IMR-90 (cell line): ENCODE data around the gene VDR. TPM values are rescaled to one million over a fixed set of nuclear protein-coding genes. Genes with fewer than 3 reads are reported as not detected.

Experiments used
- ATAC-seq: fragments of 200-7000 bp; cut with Tn5 transposase; 2 replicates; pipeline ENCODE4 v1.9.1; 2020; ENCODE audit warnings: low read depth, mild to moderate bottlenecking, moderate library complexity
- BruUV-seq: library from RNA; stranded (reverse); fragments of 400-500 nt; replicated peaks from 2 replicates; lab custom pipeline; 2021; lab: Mats Ljungman, UMichigan
- CTCF ChIA-PET: fragments of 300-600 bp; formaldehyde crosslinking; extraction: SDS; loops from one replicate; lab custom pipeline; 2021; ENCODE audit warnings: antibody characterized with exemption; lab: Yijun Ruan, JAX
- POLR2A ChIA-PET: fragments of 300-600 bp; sonication (Branson Sonifier 250); formaldehyde crosslinking; loops from one replicate; lab custom pipeline; 2022; ENCODE audit warnings: antibody characterized with exemption; ENCODE audit not compliant: unreplicated experiment; lab: Charles Lee
- DNase-seq: peaks from one replicate; pipeline ENCODE4 v3.0.0; 2013
- H2AFZ ChIP-seq: replicated peaks from 2 replicates; pipeline ENCODE3; 2013; ENCODE audit warnings: low read length, mild to moderate bottlenecking; ENCODE audit not compliant: poor library complexity
- H2AK5ac ChIP-seq: 2 replicates; pipeline ENCODE4 v1.6.1; 2013; ENCODE audit warnings: low read depth, low read length, inconsistent platforms
- H2AK9ac ChIP-seq: replicated peaks from 2 replicates; pipeline ENCODE3; 2013; ENCODE audit warnings: mild to moderate bottlenecking, low read depth, low read length, moderate library complexity; ENCODE audit not compliant: poor library complexity
- H2BK120ac ChIP-seq: 2 replicates; pipeline ENCODE4 v1.6.1; 2013; ENCODE audit warnings: low read depth, low read length, inconsistent platforms
- H2BK15ac ChIP-seq: 3 replicates; pipeline ENCODE4 v1.6.1; 2013; ENCODE audit warnings: low read depth, low read length, inconsistent platforms
- H2BK20ac ChIP-seq: 2 replicates; pipeline ENCODE4 v1.6.1; 2013; ENCODE audit warnings: low read depth, mild to moderate bottlenecking, inconsistent platforms, low read length, moderate library complexity
- H2BK5ac ChIP-seq: 2 replicates; pipeline ENCODE4 v1.6.1; 2013; ENCODE audit warnings: mild to moderate bottlenecking, low read depth, low read length, inconsistent platforms; ENCODE audit not compliant: poor library complexity, severe bottlenecking
- H3K14ac ChIP-seq: replicated peaks from 2 replicates; pipeline ENCODE4 v1.6.1; 2013; ENCODE audit warnings: low read depth, low read length, inconsistent platforms
- H3K18ac ChIP-seq: 2 replicates; pipeline ENCODE4 v1.6.1; 2013; ENCODE audit warnings: low read depth, low read length, control low read depth
- H3K23ac ChIP-seq: 2 replicates; pipeline ENCODE4 v1.6.1; 2013; ENCODE audit warnings: low read depth, low read length, inconsistent platforms
- H3K27ac ChIP-seq: 2 replicates; pipeline ENCODE4 v1.5.1; 2013; ENCODE audit warnings: mild to moderate bottlenecking, control low read depth, low read length; ENCODE audit not compliant: insufficient read depth
- H3K27me3 ChIP-seq: 2 replicates; pipeline ENCODE4 v1.6.1; 2013; ENCODE audit warnings: low read length; ENCODE audit not compliant: control insufficient read depth, insufficient read depth
- H3K36me3 ChIP-seq: 2 replicates; pipeline ENCODE4 v1.6.1; 2013; ENCODE audit warnings: low read length, mixed read lengths; ENCODE audit not compliant: control insufficient read depth, insufficient read depth
- H3K4ac ChIP-seq: 2 replicates; pipeline ENCODE4 v1.6.1; 2013; ENCODE audit warnings: low read depth, low read length, inconsistent platforms
- H3K4me1 ChIP-seq: 2 replicates; pipeline ENCODE4 v1.6.1; 2013; ENCODE audit warnings: low read length, mixed read lengths; ENCODE audit not compliant: control insufficient read depth, insufficient read depth
- H3K4me2 ChIP-seq: 2 replicates; pipeline ENCODE4 v1.6.1; 2013; ENCODE audit warnings: low read depth, mild to moderate bottlenecking, control low read depth, low read length, moderate library complexity
- H3K4me3 ChIP-seq: 2 replicates; pipeline ENCODE4 v1.5.1; 2013; ENCODE audit warnings: low read depth, mild to moderate bottlenecking, control low read depth, low read length, moderate library complexity; ENCODE audit not compliant: insufficient read depth
- H3K56ac ChIP-seq: 2 replicates; pipeline ENCODE4 v1.6.1; 2013; ENCODE audit warnings: low read length, inconsistent platforms; ENCODE audit not compliant: insufficient read depth; ENCODE audit errors: extremely low read depth
- H3K79me1 ChIP-seq, 2 experiments: 2 replicates each; pipeline ENCODE4 v1.6.1; 2013; ENCODE audit warnings: low read length in 2 of 2, inconsistent platforms in 1 of 2, low read depth in 1 of 2
- H3K9ac ChIP-seq: 2 replicates; pipeline ENCODE4 v1.6.1; 2013; ENCODE audit warnings: low read depth, low read length, control low read depth
- H3K9me1 ChIP-seq: 2 replicates; pipeline ENCODE4 v1.6.1; 2013; ENCODE audit warnings: low read length, inconsistent platforms; ENCODE audit not compliant: insufficient read depth
- H3K9me3 ChIP-seq: 2 replicates; pipeline ENCODE4 v1.6.1; 2013; ENCODE audit warnings: low read length; ENCODE audit not compliant: control insufficient read depth, insufficient read depth
- H4K20me1 ChIP-seq: 2 replicates; pipeline ENCODE4 v1.6.1; 2013; ENCODE audit warnings: low read length, inconsistent platforms; ENCODE audit not compliant: insufficient read depth
- H4K5ac ChIP-seq: 2 replicates; pipeline ENCODE4 v1.6.1; 2013; ENCODE audit warnings: mild to moderate bottlenecking, low read depth, low read length, control low read depth
- H4K8ac ChIP-seq, 2 experiments: 2 replicates each; pipeline ENCODE4 v1.6.1; 2013; ENCODE audit warnings: low read depth in 2 of 2, low read length in 2 of 2, control low read depth in 1 of 2, inconsistent platforms in 1 of 2
- H4K91ac ChIP-seq: 2 replicates; pipeline ENCODE4 v1.6.1; 2013; ENCODE audit warnings: low read depth, low read length, inconsistent platforms; ENCODE audit not compliant: insufficient read depth
- BHLHE40 ChIP-seq: fragments of 150-350 bp; IDR thresholded peaks from 2 replicates; pipeline ENCODE4 v1.6.1; 2016; ENCODE audit warnings: mild to moderate bottlenecking, low read depth, low read length
- CHD1 ChIP-seq: IDR thresholded peaks from 2 replicates; pipeline ENCODE4 v1.6.1; 2012; ENCODE audit warnings: low read depth, low read length, improper control_type of control experiment
- CTCF ChIP-seq: conservative IDR thresholded peaks from 2 replicates; pipeline ENCODE4 v1.5.1; 2012; ENCODE audit warnings: mild to moderate bottlenecking, low read depth, low read length, improper control_type of control experiment
- MXI1 ChIP-seq: IDR thresholded peaks from 2 replicates; pipeline ENCODE4 v1.6.1; 2012; ENCODE audit warnings: low read depth, mild to moderate bottlenecking, low read length, moderate library complexity, borderline replicate concordance
- WGBS, 2 experiments: methylation state at CpG; one replicate each; pipeline versions ENCODE4 v1.1.5 to v1.1.7; 2013; ENCODE audit warnings: missing lambda C conversion rate in 2 of 2; ENCODE audit not compliant: insufficient read length in 1 of 2; ENCODE audit errors: extremely low coverage in 2 of 2; 5-methylcytosine and 5-hydroxymethylcytosine counted together
- dilution Hi-C: fragments of 300-500 bp; cut with HindIII; formaldehyde crosslinking; loops from one replicate; pipeline ENCODE4 v1.14.3; 2018; ENCODE audit warnings: low sequenced_read_pairs; ENCODE audit not compliant: unreplicated experiment
- in situ Hi-C: fragments of 300-500 bp; cut with MboI; formaldehyde crosslinking; loops from 3 replicates; pipeline ENCODE4 v1.14.3; 2019; ENCODE audit warnings: low sequenced_read_pairs, inconsistent platforms, mixed read lengths
- intact Hi-C: fragments of 100-400 bp; cut with micrococcal nuclease; formaldehyde crosslinking; loops from 2 replicates; pipeline ENCODE4 v1.10.0; 2022
- polyA plus RNA-seq, 3 experiments: library from polyadenylated mRNA; depleted of rRNA; stranded (reverse); fragments of >200 nt; gene quantifications; 2 replicates each; pipeline ENCODE4 v1.2.3, GENCODE V29; 2012; ENCODE audit warnings: low replicate concordance in 1 of 3
- total RNA-seq: library from RNA; depleted of rRNA; stranded (reverse); fragments of >200 nt; gene quantifications from 2 replicates; pipeline ENCODE4 v1.2.3, GENCODE V29; 2012

Gene VDR
- total and polyA plus RNA-seq, 2 of the 4 experiments (the other 2 are of a cell fraction): 5.4 to 8.5 TPM

- CTCF ChIA-PET: interaction anchor here (1.0 kb wide), 2 partner anchors 13 to 16 kb away, joined by 3 read pairs; no protein-coding TSS in a partner anchor
- dilution Hi-C loops: no loop called here
Observed at GRCh38 chr12:47821346-47821706, 83.5 kb downstream of the VDR start.

More at GRCh38 chr12:47821346-47821706, 83.5 kb downstream of the VDR start:
- no TSS peak for BruUV-seq
- no peaks in the 10 kb centered on the region for H3K36me3 ChIP-seq
- DNase-seq (no peak), ATAC-seq (no peak)
- TF ChIP-seq CTCF (no peak), CHD1 (no peak), MXI1 (no peak), BHLHE40 (no peak)
- peak overlapping the region; percentile 84 for H3K18ac ChIP-seq
- H2BK5ac ChIP-seq: peak overlapping the region; percentile 98
- in situ Hi-C loops (no loop called here), intact Hi-C loops (no loop called here)
- H3K4ac ChIP-seq: peak overlapping the region; percentile 99
- peak overlapping the region; percentile 84 for H3K56ac ChIP-seq
- H3K4me2 ChIP-seq: peak overlapping the region; percentile 60; the same call in 1 of the 2 replicates
- H2BK120ac ChIP-seq: peak overlapping the region; percentile 99
- peaks cover 38% of the 10 kb centered on the region for H3K4me1 ChIP-seq
- peak overlapping the region; percentile 87 for H4K5ac ChIP-seq
- H4K20me1 ChIP-seq: peaks cover 28% of the 10 kb centered on the region
- H3K27me3 ChIP-seq: no peaks in the 10 kb centered on the region
- POLR2A ChIA-PET: interaction anchor here (0.6 kb wide), 1 partner anchor 1552 kb away, joined by 3 read pairs; the partner anchor contains the start of gene SLC38A1
- H3K9me3 ChIP-seq: no peaks in the 10 kb centered on the region
- H2AFZ ChIP-seq: peak overlapping the region; percentile 88
- no peak overlapping the region for H3K4me3 ChIP-seq
- peaks cover 0 to 30% of the 10 kb centered on the region in 2 experiments; a peak in 2 of 4 replicates for H3K79me1 ChIP-seq
- peak overlapping the region; percentile 86 for H2BK20ac ChIP-seq
- peak overlapping the region; percentile 97 for H2AK9ac ChIP-seq
- H2BK15ac ChIP-seq: peak overlapping the region; percentile 99
- H4K8ac ChIP-seq: peak overlapping the region; percentile 98 to 100
- WGBS, 2 experiments: no CpG with 5 or more reads among the region's 4 CpGs
- peak overlapping the region; percentile 99 for H2AK5ac ChIP-seq
- peak overlapping the region; percentile 88 for H3K23ac ChIP-seq
- H3K9ac ChIP-seq: peak overlapping the region; percentile 78
- H3K14ac ChIP-seq: peak overlapping the region; percentile 96
- peak overlapping the region; percentile 99 for H4K91ac ChIP-seq
- peak overlapping the region; percentile 98 for H3K27ac ChIP-seq
- peaks cover 17% of the 10 kb centered on the region for H3K9me1 ChIP-seq
